ENCODE results near the gene SUSD1.

Gene SUSD1

GRCh38 chr9:112020680-112021596 lies 154.2 kb downstream of the SUSD1 start:
- Histone ChIP-seq H4K20me1 (ENCODE audit: insufficient read depth) (no peaks in the 10 kb centered on the region), H3K4me1 (ENCODE audit: low read depth, poor library complexity, severe bottlenecking) (no peaks in the 10 kb centered on the region), H3K79me2 (ENCODE audit: insufficient read depth, low read depth) (no peaks in the 10 kb centered on the region), H3K9ac (no peak overlapping the region), H3K27ac (no peak overlapping the region), H3K36me3 (ENCODE audit: insufficient read depth) (no peaks in the 10 kb centered on the region), H3K4me3 (IDR thresholded peaks at IDR 0.05; ENCODE audit: insufficient read depth, low read depth, low read length) (no peak overlapping the region), H3K4me2 (no peak overlapping the region), H3K27me3 (ENCODE audit: insufficient read depth, low read depth) (no peaks in the 10 kb centered on the region), H2AFZ (ENCODE audit: low read depth) (no peak overlapping the region)
- TF ChIP-seq CTCF (conservative IDR thresholded peaks at IDR 0.05; ENCODE audit: low read depth, low read length) = no peak

DNA sequence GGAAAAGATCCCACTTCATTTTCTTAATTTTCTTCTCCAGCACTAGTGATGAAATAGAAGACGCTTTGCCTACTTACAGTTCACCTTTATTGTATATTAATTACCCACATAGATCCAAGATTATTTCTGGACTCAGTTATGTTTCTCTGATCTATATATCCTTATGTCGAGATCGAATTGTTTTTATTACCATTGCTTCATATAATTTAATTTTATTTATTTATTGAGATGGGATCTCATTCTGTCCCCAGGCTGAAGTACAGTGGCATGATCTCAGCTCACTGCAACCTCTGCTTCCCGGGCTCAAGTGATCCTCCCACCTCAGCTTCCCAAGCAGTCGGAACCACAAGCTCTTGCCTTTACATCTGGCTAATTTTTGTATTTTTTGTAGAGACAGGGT lies 157.2 kb downstream of the SUSD1 start:
- H4K20me1 ChIP-seq (ENCODE audit: insufficient read depth) = no peaks in the 10 kb centered on the region
- no peak overlapping the region for H3K4me3 ChIP-seq (IDR thresholded peaks at IDR 0.05; ENCODE audit: insufficient read depth, low read depth, low read length)
- peaks cover 6% of the 10 kb centered on the region for H3K4me1 ChIP-seq (ENCODE audit: low read depth, poor library complexity, severe bottlenecking)
- H3K79me2 ChIP-seq (ENCODE audit: insufficient read depth, low read depth) = no peaks in the 10 kb centered on the region
- no peak overlapping the region for H3K9ac ChIP-seq
- H2AFZ ChIP-seq (ENCODE audit: low read depth) = no peak overlapping the region
- H3K36me3 ChIP-seq (ENCODE audit: insufficient read depth) = no peaks in the 10 kb centered on the region
- no peak for TF ChIP-seq CTCF (conservative IDR thresholded peaks at IDR 0.05; ENCODE audit: low read depth, low read length)
- H3K4me2 ChIP-seq = no peak overlapping the region
- no peak overlapping the region for H3K27ac ChIP-seq
- H3K27me3 ChIP-seq (ENCODE audit: insufficient read depth, low read depth) = no peaks in the 10 kb centered on the region

DNA sequence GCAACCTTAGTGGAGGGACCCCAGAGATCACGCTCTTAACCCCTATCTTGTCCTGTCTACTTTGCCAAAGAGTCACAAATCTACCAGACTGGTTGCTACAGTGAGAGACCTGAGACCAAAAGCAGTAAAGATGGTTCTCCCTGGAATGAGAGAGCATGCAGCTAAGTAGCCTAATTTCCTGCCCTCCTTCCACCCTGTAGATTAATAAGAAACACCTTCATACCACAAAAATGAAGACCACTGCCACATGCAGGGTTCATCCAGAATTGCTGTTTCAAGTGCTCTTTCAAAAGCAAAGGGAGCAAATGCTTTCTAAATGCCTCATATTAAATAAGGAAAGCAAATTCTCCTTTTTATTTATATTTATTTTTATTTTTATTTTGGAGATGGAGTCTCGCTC lies 159.4 kb downstream of the SUSD1 start:
- Histone ChIP-seq H3K4me3 (IDR thresholded peaks at IDR 0.05; ENCODE audit: insufficient read depth, low read depth, low read length) (no peak overlapping the region), H3K4me2 (no peak overlapping the region), H3K79me2 (ENCODE audit: insufficient read depth, low read depth) (no peaks in the 10 kb centered on the region), H2AFZ (ENCODE audit: low read depth) (no peak overlapping the region), H3K4me1 (ENCODE audit: low read depth, poor library complexity, severe bottlenecking) (peaks cover 17% of the 10 kb centered on the region), H3K9ac (no peak overlapping the region), H3K27me3 (ENCODE audit: insufficient read depth, low read depth) (no peaks in the 10 kb centered on the region), H3K27ac (no peak overlapping the region), H4K20me1 (ENCODE audit: insufficient read depth) (no peaks in the 10 kb centered on the region), H3K36me3 (ENCODE audit: insufficient read depth) (no peaks in the 10 kb centered on the region)
- TF ChIP-seq CTCF (conservative IDR thresholded peaks at IDR 0.05; ENCODE audit: low read depth, low read length) = no peak

GRCh38 chr9:112015149-112015548 lies 159.9 kb downstream of the SUSD1 start:
- Histone ChIP-seq H3K4me2 (no peak overlapping the region), H3K9ac (no peak overlapping the region), H3K36me3 (ENCODE audit: insufficient read depth) (no peaks in the 10 kb centered on the region), H3K4me3 (IDR thresholded peaks at IDR 0.05; ENCODE audit: insufficient read depth, low read depth, low read length) (no peak overlapping the region), H2AFZ (ENCODE audit: low read depth) (no peak overlapping the region), H3K79me2 (ENCODE audit: insufficient read depth, low read depth) (no peaks in the 10 kb centered on the region), H3K4me1 (ENCODE audit: low read depth, poor library complexity, severe bottlenecking) (peaks cover 17% of the 10 kb centered on the region), H3K27me3 (ENCODE audit: insufficient read depth, low read depth) (no peaks in the 10 kb centered on the region), H3K27ac (no peak overlapping the region), H4K20me1 (ENCODE audit: insufficient read depth) (no peaks in the 10 kb centered on the region)
- no peak for TF ChIP-seq CTCF (conservative IDR thresholded peaks at IDR 0.05; ENCODE audit: low read depth, low read length)
